ENCODE data around the gene KHDC1L.
"Not testable (repeated sequence)": the region's sequence is repeated elsewhere in the genome, so short reads cannot be mapped to it uniquely, and the experiment has no call there.

Gene KHDC1L, protein sequence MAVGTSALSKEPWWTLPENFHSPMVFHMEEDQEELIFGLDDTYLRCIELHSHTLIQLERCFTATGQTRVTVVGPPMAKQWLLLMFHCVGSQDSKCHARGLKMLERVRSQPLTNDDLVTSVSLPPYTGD

DNA sequence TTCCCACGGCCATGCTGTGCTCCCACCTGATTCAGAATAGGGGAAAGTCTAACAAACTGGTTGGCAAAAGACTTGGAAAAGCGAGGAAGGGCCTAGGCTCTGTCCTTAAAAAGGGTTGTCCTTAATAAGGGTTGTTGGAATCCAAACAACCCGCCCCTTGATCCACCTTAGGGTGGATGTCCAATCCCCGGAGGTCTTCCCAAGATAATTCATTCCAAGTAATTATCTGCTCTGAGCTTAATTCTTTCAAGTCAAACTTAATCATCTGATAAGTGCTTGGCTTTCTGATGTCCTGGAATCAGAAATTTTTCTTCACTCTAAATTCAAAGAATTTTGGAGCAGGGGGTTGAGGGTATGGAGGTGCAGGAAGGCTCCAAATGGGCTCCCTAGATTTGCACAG, at the start of gene KHDC1L:
TSS of gene KHDC1L (minus strand) at position 101 of the 400 bp plus-strand sequence. CDS start at position 13, 88 bp downstream.
- TF ChIP-seq, protein P1, sequence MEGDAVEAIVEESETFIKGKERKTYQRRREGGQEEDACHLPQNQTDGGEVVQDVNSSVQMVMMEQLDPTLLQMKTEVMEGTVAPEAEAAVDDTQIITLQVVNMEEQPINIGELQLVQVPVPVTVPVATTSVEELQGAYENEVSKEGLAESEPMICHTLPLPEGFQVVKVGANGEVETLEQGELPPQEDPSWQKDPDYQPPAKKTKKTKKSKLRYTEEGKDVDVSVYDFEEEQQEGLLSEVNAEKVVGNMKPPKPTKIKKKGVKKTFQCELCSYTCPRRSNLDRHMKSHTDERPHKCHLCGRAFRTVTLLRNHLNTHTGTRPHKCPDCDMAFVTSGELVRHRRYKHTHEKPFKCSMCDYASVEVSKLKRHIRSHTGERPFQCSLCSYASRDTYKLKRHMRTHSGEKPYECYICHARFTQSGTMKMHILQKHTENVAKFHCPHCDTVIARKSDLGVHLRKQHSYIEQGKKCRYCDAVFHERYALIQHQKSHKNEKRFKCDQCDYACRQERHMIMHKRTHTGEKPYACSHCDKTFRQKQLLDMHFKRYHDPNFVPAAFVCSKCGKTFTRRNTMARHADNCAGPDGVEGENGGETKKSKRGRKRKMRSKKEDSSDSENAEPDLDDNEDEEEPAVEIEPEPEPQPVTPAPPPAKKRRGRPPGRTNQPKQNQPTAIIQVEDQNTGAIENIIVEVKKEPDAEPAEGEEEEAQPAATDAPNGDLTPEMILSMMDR (IDR thresholded peaks at IDR 0.05; ENCODE audit: borderline replicate concordance, control extremely low read depth, extremely low read depth, insufficient read depth, missing control alignments) = no peak

DNA sequence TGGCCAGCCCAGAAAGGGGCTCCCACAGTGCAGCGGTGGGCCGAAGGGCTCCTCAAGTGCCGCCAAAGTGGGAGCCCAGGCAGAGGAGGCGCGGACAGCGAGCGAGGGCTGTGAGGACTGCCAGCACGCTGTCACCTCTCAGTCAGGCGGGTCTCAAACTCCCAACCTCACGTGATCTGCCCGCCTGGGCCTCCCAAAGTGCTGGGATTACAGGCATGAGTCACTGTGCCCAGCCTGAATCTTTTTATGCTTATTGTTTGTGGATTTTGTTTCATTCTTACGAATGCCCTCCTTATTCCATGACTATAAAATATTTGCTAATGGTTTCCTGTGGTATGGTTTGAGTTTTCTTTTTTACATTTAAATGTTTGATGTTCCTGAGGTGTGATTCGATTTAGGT, 44.0 kb upstream of the KHDC1L start:
- DNase-seq (ENCODE audit: low spot score) = not testable (repeated sequence)

More for the DNA sequence above, at the start of gene KHDC1L:
- in situ Hi-C loops (cut with MboI; ENCODE audit: low sequenced_read_pairs, unreplicated experiment) = no loop called here
- no peak for DNase-seq (ENCODE audit: low spot score)

DNA sequence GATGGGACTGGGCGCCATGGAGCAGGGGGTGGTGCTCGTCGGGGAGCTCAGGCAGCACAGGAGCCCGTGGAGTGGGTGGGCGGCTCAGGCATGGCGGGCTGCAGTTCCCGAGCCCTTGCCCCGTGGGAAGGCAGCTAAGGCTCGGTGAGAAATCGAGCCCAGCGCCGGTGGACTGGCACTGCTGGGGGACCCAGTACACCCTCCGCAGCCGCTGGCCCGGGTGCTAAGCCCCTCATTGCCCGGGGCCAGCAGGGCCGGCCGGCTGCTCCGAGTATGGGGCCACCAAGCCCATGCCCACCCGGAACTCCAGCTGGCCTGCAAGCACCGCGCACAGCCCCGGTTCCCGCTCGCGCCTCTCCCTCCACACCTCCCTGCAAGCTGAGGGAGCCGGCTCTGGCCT, 43.6 kb upstream of the KHDC1L start:
- in situ Hi-C loops (cut with MboI; ENCODE audit: low sequenced_read_pairs, unreplicated experiment); DNase-seq (ENCODE audit: low spot score): not testable (repeated sequence)

More for the DNA sequence above, 44.0 kb upstream of the KHDC1L start:
- in situ Hi-C loops (cut with MboI; ENCODE audit: low sequenced_read_pairs, unreplicated experiment) = not testable (repeated sequence)

DNA sequence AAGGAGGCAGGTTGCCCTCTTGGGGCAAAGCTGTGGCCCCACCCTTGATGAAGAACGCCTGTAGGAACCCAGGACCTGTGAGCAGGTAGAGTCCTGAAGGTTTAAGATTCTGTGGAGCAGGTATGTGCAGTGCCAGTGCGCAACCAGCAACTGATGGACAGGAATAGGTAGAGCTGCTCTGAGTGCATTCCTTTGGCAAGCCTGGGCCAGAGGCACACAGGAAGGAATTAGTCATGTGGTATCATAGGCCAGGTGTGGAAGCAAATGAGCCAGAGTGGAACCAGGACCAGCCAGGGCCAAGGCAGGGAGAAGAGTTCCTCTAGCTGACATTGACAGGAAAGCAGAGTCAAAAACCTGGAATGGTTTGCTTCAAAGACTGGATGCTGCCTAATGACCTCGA, 39.1 kb upstream of the KHDC1L start:
- in situ Hi-C loops (cut with MboI; ENCODE audit: low sequenced_read_pairs, unreplicated experiment) = no loop called here
- DNase-seq (ENCODE audit: low spot score) = no peak

DNA sequence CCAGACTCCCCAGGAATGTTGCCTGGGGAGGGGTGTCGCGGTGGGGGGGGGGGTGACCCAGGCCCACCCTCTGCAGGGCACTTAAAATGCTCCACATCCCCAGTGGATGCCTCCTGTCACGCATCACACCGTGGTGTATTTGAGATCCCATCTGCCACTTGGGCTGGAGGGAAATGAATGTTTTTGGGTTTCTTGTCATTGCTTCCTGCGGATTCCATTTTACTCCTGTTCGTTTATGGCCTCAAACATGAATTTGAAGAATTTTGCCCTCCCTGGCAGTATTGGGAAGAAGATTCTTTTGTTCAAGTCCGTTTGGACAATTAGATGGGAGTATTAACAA, 38.2 kb upstream of the KHDC1L start:
- DNase-seq (ENCODE audit: low spot score) = no peak
- in situ Hi-C loops (cut with MboI; ENCODE audit: low sequenced_read_pairs, unreplicated experiment) = no loop called here
- TF ChIP-seq, protein P1 (IDR thresholded peaks at IDR 0.05; ENCODE audit: borderline replicate concordance, control extremely low read depth, extremely low read depth, insufficient read depth, missing control alignments) = no peak

More for the DNA sequence above, 39.1 kb upstream of the KHDC1L start:
- TF ChIP-seq, protein P1 (IDR thresholded peaks at IDR 0.05; ENCODE audit: borderline replicate concordance, control extremely low read depth, extremely low read depth, insufficient read depth, missing control alignments) = no peak

DNA sequence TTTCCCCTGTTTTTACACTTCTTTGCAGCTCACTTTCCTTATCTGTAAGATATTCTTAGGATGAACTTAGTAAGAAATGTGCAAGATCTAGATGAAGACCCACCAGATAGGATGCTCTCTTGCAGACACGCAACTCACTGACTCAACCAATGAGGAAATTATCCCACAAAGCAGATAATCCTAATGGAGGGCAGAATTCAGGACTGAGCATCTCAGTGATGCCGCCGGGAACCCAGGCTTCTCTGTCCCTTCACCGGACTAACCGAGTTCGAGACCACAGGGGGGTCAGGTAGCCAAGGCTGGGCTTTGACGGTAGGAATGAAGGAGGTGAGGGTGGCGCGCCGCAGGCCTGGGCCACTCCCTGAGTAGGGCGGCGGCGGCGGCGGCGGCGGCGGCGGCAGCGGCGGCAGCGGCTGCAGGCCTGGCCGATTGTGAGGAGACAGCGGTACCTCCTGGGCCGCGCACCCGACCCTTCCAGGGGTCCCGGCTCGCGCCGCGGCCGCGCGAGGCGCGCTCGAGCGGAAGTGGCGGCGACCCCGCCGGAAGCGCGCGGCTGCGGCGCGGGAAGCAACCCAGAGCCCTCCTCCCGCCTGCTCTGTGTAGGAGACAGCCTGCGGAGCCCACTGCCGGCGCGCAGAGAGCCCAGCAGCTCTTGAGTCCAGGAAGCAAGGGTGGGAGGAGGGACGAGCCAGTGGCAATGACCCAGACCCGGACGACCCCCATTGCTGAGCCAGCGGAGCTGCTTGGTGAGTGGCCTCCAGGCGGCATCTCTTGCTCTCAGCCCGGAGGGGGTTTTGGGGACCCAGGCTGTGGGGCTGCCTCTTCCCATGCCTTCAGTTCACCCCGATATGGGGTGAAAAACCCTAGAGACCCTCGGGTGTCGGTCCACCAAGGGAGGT, 37.6 kb upstream of the KHDC1L start, which contains the start of gene KHDC1:
TSS of gene KHDC1 (minus strand) at position 526 of the 899 bp plus-strand sequence. CDS start 20,679 bp downstream, outside the sequence.
- DNase-seq (ENCODE audit: low spot score) = peak; percentile 86
- TF ChIP-seq, protein P1 (IDR thresholded peaks at IDR 0.05; ENCODE audit: borderline replicate concordance, control extremely low read depth, extremely low read depth, insufficient read depth, missing control alignments) = no peak
- in situ Hi-C loops (cut with MboI; ENCODE audit: low sequenced_read_pairs, unreplicated experiment) = no loop called here

DNA sequence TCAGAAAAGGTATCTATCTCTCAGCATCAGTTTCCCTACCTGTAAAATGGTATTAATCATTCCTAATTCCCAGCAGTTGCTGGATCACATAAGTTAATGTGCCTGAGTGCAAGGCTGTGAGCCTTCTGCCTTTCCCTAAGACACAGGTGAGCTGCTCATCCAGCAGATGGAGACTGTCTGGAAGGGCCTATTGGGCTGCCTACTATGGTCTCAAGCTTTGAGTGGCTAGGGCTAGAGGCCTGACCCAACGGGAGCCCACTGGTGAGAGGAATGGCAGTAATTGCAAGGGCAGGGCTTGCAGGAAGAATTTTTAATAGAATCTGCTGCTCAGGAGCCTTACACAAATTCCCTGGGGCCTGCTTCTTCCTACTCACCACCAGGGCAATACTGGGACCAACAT, 33.4 kb upstream of the KHDC1L start:
- TF ChIP-seq, protein P1 (IDR thresholded peaks at IDR 0.05; ENCODE audit: borderline replicate concordance, control extremely low read depth, extremely low read depth, insufficient read depth, missing control alignments) = no peak
- in situ Hi-C loops (cut with MboI; ENCODE audit: low sequenced_read_pairs, unreplicated experiment) = no loop called here
- DNase-seq (ENCODE audit: low spot score) = no peak

DNA sequence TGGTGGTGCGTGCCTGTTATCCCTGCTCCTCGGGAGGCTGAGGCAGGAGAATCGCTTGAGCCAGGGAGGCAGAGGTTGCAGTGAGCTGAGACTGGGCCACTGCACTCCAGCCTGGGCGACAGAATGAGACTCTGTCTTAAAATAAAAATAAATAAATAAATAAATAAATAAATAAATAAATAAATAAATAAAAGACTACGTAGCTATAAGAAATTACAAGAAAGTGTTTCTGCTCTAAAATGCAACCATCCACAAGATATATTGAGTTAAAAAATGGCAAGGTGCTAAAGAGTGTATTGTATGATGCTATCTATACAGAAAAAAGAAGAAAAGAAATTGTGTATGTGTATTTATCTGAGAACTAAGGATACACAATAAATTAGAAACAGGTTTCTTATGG, 29.0 kb upstream of the KHDC1L start:
- DNase-seq (ENCODE audit: low spot score); in situ Hi-C loops (cut with MboI; ENCODE audit: low sequenced_read_pairs, unreplicated experiment): not testable (repeated sequence)

Measured in GM13976 (cell line).